SK-N-SH (cell line): ENCODE data around the gene MTREX. TPM values are rescaled to one million over a fixed set of nuclear protein-coding genes. Genes with fewer than 3 reads are reported as not detected.

Experiments used
- CTCF ChIA-PET: fragments of 300-600, 350-600 bp; formaldehyde crosslinking; extraction: SDS; loops from one replicate; lab custom pipeline; 2021; lab: Yijun Ruan, JAX
- POLR2A ChIA-PET: fragments of 350-600 bp; sonication (Branson Sonifier 250); formaldehyde crosslinking; extraction: SDS; loops from one replicate; lab custom pipeline; 2020; ENCODE audit warnings: antibody characterized with exemption, inconsistent platforms; lab: Yijun Ruan, JAX
- DNase-seq: peaks from one replicate; pipeline ENCODE4 v3.0.0; 2012
- H2AFZ ChIP-seq: fragments of 200-600 bp; sonication (generic); 2 replicates; pipeline ENCODE4 v1.8.1; 2016; ENCODE audit warnings: antibody characterized with exemption, mild to moderate bottlenecking, low read depth
- H3F3A ChIP-seq: fragments of 200-600 bp; sonication (generic); replicated peaks from 2 replicates; pipeline ENCODE3; 2016; ENCODE audit warnings: antibody characterized with exemption, mild to moderate bottlenecking; ENCODE audit not compliant: insufficient read depth
- H3K27ac ChIP-seq, 2 experiments: fragments of 200-500 bp in 1 of 2; fragments of 200-600 bp in 1 of 2; sonication (Bioruptor generic) in 1 of 2; sonication (generic), shearing (Covaris generic) in 1 of 2; 2 replicates each; pipeline versions ENCODE4 v1.5.1 to v1.6.1; 2014 to 2016; ENCODE audit warnings: low read depth in 2 of 2, inconsistent platforms in 1 of 2, low read length in 1 of 2, mild to moderate bottlenecking in 1 of 2, mixed read lengths in 1 of 2
- H3K27me3 ChIP-seq: fragments of 200-600 bp; sonication (generic), shearing (Covaris generic); 2 replicates; pipeline ENCODE4 v1.6.1; 2016; ENCODE audit warnings: mixed run types; ENCODE audit not compliant: insufficient read depth
- H3K36me3 ChIP-seq, 2 experiments: fragments of 200-500 bp in 1 of 2; fragments of 200-600 bp in 1 of 2; sonication (Bioruptor generic) in 1 of 2; sonication (generic) in 1 of 2; replicated peaks in 1 of 2; 2 replicates each; pipeline versions ENCODE3 to v1.5.1; 2014 to 2016; ENCODE audit warnings: low read length in 1 of 2, mild to moderate bottlenecking in 1 of 2; ENCODE audit not compliant: insufficient read depth in 2 of 2, control insufficient read depth in 1 of 2
- H3K4me1 ChIP-seq, 2 experiments: fragments of 200-500 bp in 1 of 2; fragments of 200-600 bp in 1 of 2; sonication (Bioruptor generic) in 1 of 2; sonication (generic), shearing (Covaris generic) in 1 of 2; 2 replicates each; pipeline versions ENCODE4 v1.5.1 to v1.6.1; 2014 to 2016; ENCODE audit warnings: low read depth in 1 of 2, low read length in 1 of 2, mixed run types in 1 of 2; ENCODE audit not compliant: insufficient read depth in 2 of 2, control insufficient read depth in 1 of 2
- H3K4me2 ChIP-seq: fragments of 200-600 bp; sonication (generic), shearing (Covaris generic); 2 replicates; pipeline ENCODE4 v1.6.1; 2017; ENCODE audit warnings: mixed run types
- H3K4me3 ChIP-seq, 2 experiments: fragments of 200-500 bp in 1 of 2; fragments of 200-600 bp in 1 of 2; sonication (Bioruptor generic) in 1 of 2; sonication (generic), shearing (Covaris generic) in 1 of 2; 2 replicates each; pipeline versions ENCODE4 v1.5.1 to v1.8.1; 2014 to 2016; ENCODE audit warnings: low read depth in 2 of 2, inconsistent platforms in 1 of 2, low read length in 1 of 2, mild to moderate bottlenecking in 1 of 2, mixed read lengths in 1 of 2, moderate library complexity in 1 of 2
- H3K79me2 ChIP-seq: fragments of 200-600 bp; sonication (generic); 2 replicates; pipeline ENCODE4 v1.8.1; 2017; ENCODE audit warnings: mild to moderate bottlenecking; ENCODE audit not compliant: insufficient read depth
- H3K9ac ChIP-seq: fragments of 200-600 bp; sonication (generic); 2 replicates; pipeline ENCODE4 v1.6.1; 2017; ENCODE audit warnings: mixed run types
- H3K9me2 ChIP-seq: fragments of 200-600 bp; sonication (generic); 2 replicates; pipeline ENCODE4 v1.6.1; 2017; ENCODE audit warnings: mixed run types
- H3K9me3 ChIP-seq: fragments of 200-600 bp; sonication (generic); 2 replicates; pipeline ENCODE4 v1.6.1; 2017; ENCODE audit warnings: mixed run types, mild to moderate bottlenecking, moderate library complexity
- H4K20me1 ChIP-seq: fragments of 200-600 bp; sonication (generic); 2 replicates; pipeline ENCODE4 v1.6.1; 2017; ENCODE audit warnings: mild to moderate bottlenecking, mixed run types; ENCODE audit not compliant: insufficient read depth
- ELF1 ChIP-seq: IDR thresholded peaks from 2 replicates; pipeline ENCODE4 v1.4.0; 2012
- GABPA ChIP-seq: IDR thresholded peaks from 2 replicates; pipeline ENCODE4 v1.4.0; 2012; ENCODE audit warnings: low read depth, mild to moderate bottlenecking
- MAX ChIP-seq: IDR thresholded peaks from 2 replicates; pipeline ENCODE4 v1.4.0; 2012; ENCODE audit warnings: low read depth
- MXI1 ChIP-seq: IDR thresholded peaks from 2 replicates; pipeline ENCODE4 v1.6.1; 2012; ENCODE audit warnings: mild to moderate bottlenecking, low read depth, low read length, improper control_type of control experiment
- POLR2AphosphoS5 ChIP-seq: IDR thresholded peaks from 2 replicates; pipeline ENCODE4 v1.6.1; 2012; ENCODE audit warnings: low read depth, low read length
- RCOR1 ChIP-seq: fragments of 150-350 bp; IDR thresholded peaks from 2 replicates; pipeline ENCODE4 v1.6.1; 2017; ENCODE audit warnings: antibody characterized with exemption, low read length
- REST ChIP-seq: IDR thresholded peaks from 2 replicates; pipeline ENCODE4 v1.6.1; 2012; ENCODE audit warnings: mild to moderate bottlenecking, low read depth, low read length, moderate library complexity
- RFX5 ChIP-seq: IDR thresholded peaks from 2 replicates; pipeline ENCODE4 v1.6.1; 2012; ENCODE audit warnings: mild to moderate bottlenecking, improper control_type of control experiment, low read length
- SIN3A ChIP-seq: IDR thresholded peaks from 2 replicates; pipeline ENCODE4 v1.6.1; 2012; ENCODE audit warnings: low read depth, mild to moderate bottlenecking, low read length, moderate library complexity, borderline replicate concordance
- SMC3 ChIP-seq: IDR thresholded peaks from 2 replicates; pipeline ENCODE4 v1.6.1; 2012; ENCODE audit warnings: low read depth, low read length, improper control_type of control experiment
- TEAD4 ChIP-seq: IDR thresholded peaks from 2 replicates; pipeline ENCODE4 v1.4.0; 2012; ENCODE audit warnings: mild to moderate bottlenecking, borderline replicate concordance; ENCODE audit not compliant: insufficient read depth
- WGBS: methylation state at CpG from one replicate; pipeline ENCODE4 v1.1.6; 2017; ENCODE audit warnings: low lambda C conversion rate; 5-methylcytosine and 5-hydroxymethylcytosine counted together
- polyA plus RNA-seq, 3 experiments: library from polyadenylated mRNA; depleted of rRNA; stranded (reverse); fragments of >200 nt; gene quantifications; 2 replicates each; pipeline ENCODE4 v1.2.3, GENCODE V29; 2012

MTREX gene
- polyA plus RNA-seq, 1 of the 3 experiments (the other 2 are of a cell fraction), result 11.2 TPM

- H3K9me3 ChIP-seq, result no peaks in the 10 kb centered on the region
- peaks cover 5% of the 10 kb centered on the region for H3F3A ChIP-seq
- peaks cover 8% of the 10 kb centered on the region; the same call in 1 of the 2 replicates for H3K79me2 ChIP-seq
- no peak overlapping the region for H3K4me3 ChIP-seq
- no peak overlapping the region for H3K27ac ChIP-seq
- no peak overlapping the region for H3K9ac ChIP-seq
- H3K4me1 ChIP-seq, result no peaks in the 10 kb centered on the region
- H3K36me3 ChIP-seq, result peaks cover 0 to 16% of the 10 kb centered on the region in 2 experiments
- no peaks in the 10 kb centered on the region for H3K9me2 ChIP-seq
- TF ChIP-seq SMC3, result no peak
- TF ChIP-seq SIN3A, result no peak
- no peak for TF ChIP-seq RCOR1
- TF ChIP-seq GABPA, result no peak
- TF ChIP-seq MXI1, result no peak
- H3K4me2 ChIP-seq, result no peak overlapping the region
- H2AFZ ChIP-seq, result no peak overlapping the region
- POLR2A ChIA-PET, result no interaction called here
- 97% methylated on average over 3 of the region's 3 CpGs for WGBS
- no peak for DNase-seq
- no peaks in the 10 kb centered on the region for H3K27me3 ChIP-seq
- CTCF ChIA-PET, result no interaction called here
- no peaks in the 10 kb centered on the region for H4K20me1 ChIP-seq
Observed at GRCh38 chr5:55463613-55464012, 155.8 kb downstream of the MTREX start.

GRCh38 chr5:55467862-55468551 lies 160.2 kb downstream of the MTREX start:
- no peak overlapping the region for H3K9ac ChIP-seq
- H3K4me1 ChIP-seq, result no peaks in the 10 kb centered on the region
- POLR2A ChIA-PET, result no interaction called here
- no peak overlapping the region for H3K4me3 ChIP-seq
- H3K9me3 ChIP-seq, result no peaks in the 10 kb centered on the region
- no peak overlapping the region for H3K4me2 ChIP-seq
- no peaks in the 10 kb centered on the region for H3K27me3 ChIP-seq
- TF ChIP-seq REST, result no peak
- no peak for TF ChIP-seq MAX
- TF ChIP-seq TEAD4, result no peak
- TF ChIP-seq POLR2AphosphoS5, result no peak
- no peak for TF ChIP-seq RFX5
- no peak for TF ChIP-seq ELF1
- no peaks in the 10 kb centered on the region for H3K79me2 ChIP-seq
- peaks cover 0 to 23% of the 10 kb centered on the region in 2 experiments for H3K36me3 ChIP-seq
- no peak overlapping the region for H2AFZ ChIP-seq
- no peak for DNase-seq
- H4K20me1 ChIP-seq, result no peaks in the 10 kb centered on the region
- CTCF ChIA-PET, result interaction anchor here (0.7 kb wide), 1 partner anchor 224 kb away, joined by 3 read pairs; no protein-coding TSS in a partner anchor
- 96% methylated on average over 5 of the region's 5 CpGs for WGBS
- no peaks in the 10 kb centered on the region for H3K9me2 ChIP-seq
- peaks cover 6% of the 10 kb centered on the region for H3F3A ChIP-seq
- no peak overlapping the region for H3K27ac ChIP-seq
